Transverse colon (tissue), 4 donors: ENCODE measurements around the gene HEPACAM.

Source experiments
- CTCF ChIP-seq, 5 experiments: fragments of 200-600 bp in 3 of 5; fragments of 450-650 bp in 2 of 5; sonication (generic) in 3 of 5; IDR thresholded peaks; 1 replicate in 2 of 5; 2 replicates in 3 of 5; pipeline ENCODE4 v1.5.1; 2016 to 2017; ENCODE audit warnings: antibody characterized with exemption in 5 of 5, inconsistent platforms in 3 of 5, mild to moderate bottlenecking in 2 of 5, moderate library complexity in 1 of 5
- EP300 ChIP-seq: sonication (generic); formaldehyde crosslinking; IDR thresholded peaks from one replicate; pipeline ENCODE4 v1.6.1; 2017; ENCODE audit warnings: antibody characterized with exemption, low read depth
- POLR2AphosphoS5 ChIP-seq, 3 donors: sonication (generic); formaldehyde crosslinking; IDR thresholded peaks; one replicate each; pipeline ENCODE4 v1.6.1; 2016; ENCODE audit warnings: antibody characterized with exemption in 3 of 3

- TF ChIP-seq CTCF (IDR thresholded peaks at IDR 0.05) = no peak
- TF ChIP-seq POLR2AphosphoS5 (IDR thresholded peaks at IDR 0.05) = no peak
- TF ChIP-seq EP300 = no peak
Observed at GRCh38 chr11:124984512-124984854, 48.6 kb upstream of the HEPACAM start.
